Smooth muscle cell (in vitro differentiated cells): ENCODE results near the gene RAPGEF6. TPM values are rescaled to one million over a fixed set of nuclear protein-coding genes. Genes with fewer than 3 reads are reported as not detected.
"Not testable (repeated sequence)": the region's sequence is repeated elsewhere in the genome, so short reads cannot be mapped to it uniquely, and the experiment has no call there.

Experiments
- DNase-seq: peaks from one replicate; lab custom pipeline; 2025; ENCODE audit not compliant: unreplicated experiment; lab: John Stamatoyannopoulos, UW
- H2AFZ ChIP-seq: fragments of 200-600 bp; sonication (generic); 2 replicates; pipeline ENCODE4 v1.6.0; 2016; ENCODE audit warnings: antibody characterized with exemption, low read depth, mild to moderate bottlenecking
- H3F3A ChIP-seq: fragments of 200-600 bp; sonication (generic); 2 replicates; pipeline ENCODE4 v1.6.0; 2017; ENCODE audit warnings: antibody characterized with exemption, low read depth
- H3K27ac ChIP-seq: fragments of 200-600 bp; sonication (generic); 2 replicates; pipeline ENCODE4 v1.5.1; 2016; ENCODE audit warnings: low read depth, mild to moderate bottlenecking
- H3K27me3 ChIP-seq: fragments of 200-600 bp; sonication (generic); 2 replicates; pipeline ENCODE4 v1.6.1; 2016; ENCODE audit warnings: low read depth, mild to moderate bottlenecking
- H3K36me3 ChIP-seq: fragments of 200-600 bp; sonication (generic); 2 replicates; pipeline ENCODE4 v1.5.1; 2016; ENCODE audit warnings: low read depth
- H3K4me1 ChIP-seq: fragments of 200-600 bp; sonication (generic); 2 replicates; pipeline ENCODE4 v1.5.1; 2016; ENCODE audit warnings: low read depth
- H3K4me2 ChIP-seq: fragments of 200-600 bp; sonication (generic); 2 replicates; pipeline ENCODE4 v1.6.0; 2016; ENCODE audit warnings: mild to moderate bottlenecking
- H3K4me3 ChIP-seq: fragments of 200-600 bp; sonication (generic); 2 replicates; pipeline ENCODE4 v1.5.1; 2016; ENCODE audit warnings: mild to moderate bottlenecking
- H3K79me2 ChIP-seq: fragments of 200-600 bp; sonication (generic); 2 replicates; pipeline ENCODE4 v1.6.0; 2016; ENCODE audit warnings: low read depth, mild to moderate bottlenecking
- H3K9ac ChIP-seq: fragments of 200-600 bp; sonication (generic); 2 replicates; pipeline ENCODE4 v1.6.0; 2016; ENCODE audit warnings: low read depth
- H3K9me3 ChIP-seq: fragments of 200-600 bp; sonication (generic); replicated peaks from 2 replicates; pipeline ENCODE4 v1.5.1; 2016; ENCODE audit warnings: low read depth
- H4K20me1 ChIP-seq: fragments of 200-600 bp; sonication (generic); 2 replicates; pipeline ENCODE4 v1.6.0; 2016; ENCODE audit warnings: low read depth
- CTCF ChIP-seq: fragments of 200-600 bp; sonication (generic); IDR thresholded peaks from 2 replicates; pipeline ENCODE4 v1.5.1; 2017; ENCODE audit warnings: borderline replicate concordance, mild to moderate bottlenecking, antibody characterized with exemption; ENCODE audit not compliant: insufficient read depth, poor library complexity, severe bottlenecking
- WGBS: methylation state at CpG from one replicate; pipeline ENCODE4 v1.1.7; 2016; ENCODE audit warnings: low lambda C conversion rate; 5-methylcytosine and 5-hydroxymethylcytosine counted together
- polyA plus RNA-seq: library from polyadenylated mRNA; unstranded; fragments of >200 nt; fragmentation: Nextera tagmentation; extraction: Ambion mirVana; gene quantifications from 2 replicates; pipeline ENCODE4 v1.2.1, GENCODE V29; 2016
- total RNA-seq: library from RNA; depleted of rRNA; stranded (reverse); fragments of >200 nt; gene quantifications from 2 replicates; pipeline ENCODE4 v1.2.3, GENCODE V29; 2014

The RAPGEF6 gene
- total and polyA plus RNA-seq, 2 experiments from 2014 or later = 1.9 to 13.3 TPM

- Histone ChIP-seq H3K27me3 (no peaks in the 10 kb centered on the region), H3K79me2 (peaks cover 33% of the 10 kb centered on the region), H3F3A (no peaks in the 10 kb centered on the region), H3K9ac (no peak overlapping the region), H4K20me1 (peaks cover 41% of the 10 kb centered on the region), H3K4me3 (no peak overlapping the region), H3K4me2 (peak overlapping the region; percentile 10), H3K9me3 (no peaks in the 10 kb centered on the region), H3K36me3 (no peaks in the 10 kb centered on the region), H3K4me1 (no peaks in the 10 kb centered on the region), H3K27ac (no peak overlapping the region), H2AFZ (no peak overlapping the region)
- DNase-seq = no peak
- WGBS = 89% methylated on average over 4 of the region's 4 CpGs
- TF ChIP-seq CTCF = no peak
Measured at GRCh38 chr5:131381021-131381420, 254.0 kb downstream of the RAPGEF6 start.

GRCh38 chr5:131380238-131380637, 254.8 kb downstream of the RAPGEF6 start:
- Histone ChIP-seq H3K79me2 (peaks cover 34% of the 10 kb centered on the region), H4K20me1 (peaks cover 41% of the 10 kb centered on the region)
- H3K4me2 ChIP-seq, H3K27ac ChIP-seq, H3K27me3 ChIP-seq, H3K9ac ChIP-seq, DNase-seq, H3K4me3 ChIP-seq, H3F3A ChIP-seq, H3K9me3 ChIP-seq, H3K4me1 ChIP-seq, H2AFZ ChIP-seq, H3K36me3 ChIP-seq: not testable (repeated sequence)
- WGBS = 63% methylated on average over 2 of the region's 2 CpGs

- 63% methylated on average over 7 of the region's 7 CpGs for WGBS
- TF ChIP-seq CTCF = no peak
- no peaks in the 10 kb centered on the region for H3K36me3 ChIP-seq
- peaks cover 41% of the 10 kb centered on the region for H4K20me1 ChIP-seq
- no peaks in the 10 kb centered on the region for H3K9me3 ChIP-seq
- no peaks in the 10 kb centered on the region for H3K27me3 ChIP-seq
- H3F3A ChIP-seq = no peaks in the 10 kb centered on the region
- no peak overlapping the region for H3K9ac ChIP-seq
- H3K4me2 ChIP-seq = peak overlapping the region; percentile 33
- no peak overlapping the region for H2AFZ ChIP-seq
- H3K79me2 ChIP-seq = peaks cover 34% of the 10 kb centered on the region
- peak overlapping the region; percentile 48 for H3K27ac ChIP-seq
- no peaks in the 10 kb centered on the region for H3K4me1 ChIP-seq
- no peak for DNase-seq
- no peak overlapping the region for H3K4me3 ChIP-seq
Measured at GRCh38 chr5:131379723-131380122, 255.3 kb downstream of the RAPGEF6 start.

DNA sequence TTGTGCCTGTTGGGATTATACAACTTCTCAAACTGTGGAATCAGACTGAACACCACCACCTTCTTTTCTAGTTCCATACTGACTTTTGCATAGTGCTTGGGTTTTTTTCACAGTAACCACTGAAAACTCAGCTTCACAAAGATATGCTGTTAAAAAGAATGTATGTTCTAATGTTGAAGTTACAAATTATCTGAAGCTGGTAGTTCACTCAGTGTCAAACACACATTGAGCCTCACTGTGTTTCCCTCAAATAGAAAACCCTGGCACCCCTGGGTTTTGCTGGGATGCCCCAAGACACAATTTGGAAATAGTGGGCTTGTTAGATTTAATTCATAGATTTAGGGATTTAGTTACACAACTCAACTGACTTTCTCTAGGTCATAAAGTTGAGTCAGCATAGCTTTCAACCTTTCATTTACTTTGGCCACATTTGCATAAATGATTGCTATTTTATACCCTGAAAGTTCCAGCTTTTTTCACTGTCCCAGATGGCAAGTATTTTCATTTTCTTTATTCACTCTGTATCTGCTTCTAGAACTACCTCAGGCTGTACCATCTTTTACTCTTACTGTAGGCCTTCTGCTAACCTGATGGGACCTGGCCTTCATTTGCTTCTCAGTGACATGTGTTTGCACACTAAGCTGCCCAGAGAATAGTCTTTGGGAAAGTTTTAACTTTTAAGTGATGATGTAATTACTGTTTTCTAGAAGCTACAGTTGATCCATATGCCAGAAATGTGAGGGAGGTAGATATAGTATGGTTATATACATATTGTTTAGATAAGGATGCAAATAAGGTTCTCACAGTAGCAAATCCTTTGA, 256.1 kb downstream of the RAPGEF6 start:
- peaks cover 30% of the 10 kb centered on the region for H3K79me2 ChIP-seq

More for the DNA sequence above, 256.1 kb downstream of the RAPGEF6 start:
- no peak for DNase-seq
- H3F3A ChIP-seq = no peaks in the 10 kb centered on the region
- no peak overlapping the region for H3K4me3 ChIP-seq
- H3K27me3 ChIP-seq = no peaks in the 10 kb centered on the region
- H3K36me3 ChIP-seq = no peaks in the 10 kb centered on the region
- no peak overlapping the region for H2AFZ ChIP-seq
- peak overlapping the region; percentile 33 for H3K4me2 ChIP-seq
- no peak overlapping the region for H3K9ac ChIP-seq
- H4K20me1 ChIP-seq = peaks cover 35% of the 10 kb centered on the region
- H3K9me3 ChIP-seq = no peaks in the 10 kb centered on the region
- TF ChIP-seq CTCF = no peak
- peak overlapping the region; percentile 48 for H3K27ac ChIP-seq
- H3K4me1 ChIP-seq = no peaks in the 10 kb centered on the region
